Measurements from ENCODE around the gene TNFSF15. TPM values are rescaled to one million over a fixed set of nuclear protein-coding genes. Genes with fewer than 3 reads are reported as not detected.
A peak's percentile ranks its signal among the peaks of the same experiment; 100 is the strongest.

The TNFSF15 gene
- total RNA-seq = under 1 TPM in 1 of 4 donors, not detected in 3; 0.03 TPM
- 0.02 TPM for polyA plus RNA-seq
- long read RNA-seq, donor 1 = 0 reads
- long read RNA-seq, donor 2 = 0 reads
- long read RNA-seq, donor 3 = 0 reads
- long read RNA-seq, donor 4 = 0 reads

DNA sequence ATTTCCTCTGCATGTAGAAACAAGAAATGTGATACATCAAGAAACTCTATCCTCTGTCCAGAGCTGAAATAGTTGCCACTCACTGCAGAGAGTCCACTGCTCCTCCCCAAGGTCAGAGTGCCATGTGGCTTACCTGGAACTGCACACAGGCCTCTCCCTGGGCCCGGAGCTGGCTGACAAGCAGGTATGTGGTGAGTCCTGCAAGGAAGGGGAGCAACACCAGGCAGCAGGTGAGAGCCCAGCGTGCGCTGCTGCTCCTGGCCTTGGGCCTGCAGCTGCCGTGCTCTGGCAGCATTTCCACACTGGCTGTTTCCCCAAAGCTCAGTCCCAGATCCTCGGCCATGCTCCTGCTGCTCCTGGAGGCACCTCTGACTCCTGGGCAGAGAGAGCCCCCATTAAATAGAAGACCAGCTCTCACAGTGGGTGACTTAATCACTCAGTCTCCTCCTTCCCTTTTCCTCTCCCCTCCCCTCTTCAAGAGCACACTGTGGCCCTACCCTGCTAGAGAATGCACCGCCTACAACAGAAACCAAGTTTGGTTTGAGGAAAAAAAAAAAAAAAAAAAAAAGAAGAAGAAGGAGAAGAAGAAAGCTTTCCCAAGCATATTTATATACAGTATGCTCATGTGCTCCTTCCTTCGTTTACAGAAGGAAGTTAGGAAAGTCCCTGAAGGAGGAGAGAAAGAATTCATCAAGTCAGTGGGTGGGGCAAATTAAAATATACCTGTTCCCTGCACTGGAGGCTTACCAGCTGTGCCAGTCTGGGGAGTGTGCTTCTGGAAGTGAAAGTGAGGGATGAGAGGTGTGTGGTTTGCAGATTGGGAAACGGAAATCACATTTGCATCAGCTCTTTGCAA lies at the start of gene TNFSF15:
TNFSF15 (minus strand) TSS at position 370 of the 856 bp plus-strand sequence; CDS start at position 343, 27 bp downstream.
- Histone ChIP-seq H3K9me3 (ENCODE audit: control insufficient read depth, low read length) (no peaks in the 10 kb centered on the region), H3K27me3 (ENCODE audit: control insufficient read depth, insufficient read depth) (no peaks in the 10 kb centered on the region), H3K4me1 (ENCODE audit: control insufficient read depth, insufficient read depth, low read length) (peaks cover 4% of the 10 kb centered on the region), H3K27ac (ENCODE audit: low read length) (no peak within 1 kb of the TSS), H3K4me3 (ENCODE audit: low read length) (no peak within 1 kb of the TSS)
- peak in 1 of 3 donors; percentile 58 for DNase-seq
- intact Hi-C loops (cut with DNase I) = no loop called here
- 39% methylated on average over 8 of the region's 8 CpGs for WGBS
- ATAC-seq = peak; percentile 67 to 71

- Histone ChIP-seq H3K9me3 (ENCODE audit: control insufficient read depth, low read length) (no peaks in the 10 kb centered on the region), H3K4me1 (ENCODE audit: control insufficient read depth, insufficient read depth, low read length) (peaks cover 3% of the 10 kb centered on the region), H3K27ac (ENCODE audit: low read length) (no peak overlapping the region), H3K4me3 (ENCODE audit: low read length) (no peak overlapping the region), H3K27me3 (ENCODE audit: control insufficient read depth, insufficient read depth) (no peaks in the 10 kb centered on the region)
- ATAC-seq = no peak
- DNase-seq = no peak
- WGBS = 50% methylated on average over 2 of the region's 2 CpGs
- intact Hi-C loops (cut with DNase I) = no loop called here
These were observed 49.6 kb upstream of the TNFSF15 start for GRCh38 chr9:114855488-114855887.

- Histone ChIP-seq H3K27me3 (ENCODE audit: control insufficient read depth, insufficient read depth) (no peaks in the 10 kb centered on the region), H3K9me3 (ENCODE audit: control insufficient read depth, low read length) (no peaks in the 10 kb centered on the region), H3K27ac (ENCODE audit: low read length) (no peak overlapping the region), H3K4me1 (ENCODE audit: control insufficient read depth, insufficient read depth, low read length) (peaks cover 3% of the 10 kb centered on the region), H3K4me3 (ENCODE audit: low read length) (no peak overlapping the region)
- DNase-seq = no peak
- WGBS = 92% methylated on average over 7 of the region's 7 CpGs
- no peak for ATAC-seq
- intact Hi-C loops (cut with DNase I) = no loop called here
These were observed 49.0 kb upstream of the TNFSF15 start for GRCh38 chr9:114854736-114855355.

DNA sequence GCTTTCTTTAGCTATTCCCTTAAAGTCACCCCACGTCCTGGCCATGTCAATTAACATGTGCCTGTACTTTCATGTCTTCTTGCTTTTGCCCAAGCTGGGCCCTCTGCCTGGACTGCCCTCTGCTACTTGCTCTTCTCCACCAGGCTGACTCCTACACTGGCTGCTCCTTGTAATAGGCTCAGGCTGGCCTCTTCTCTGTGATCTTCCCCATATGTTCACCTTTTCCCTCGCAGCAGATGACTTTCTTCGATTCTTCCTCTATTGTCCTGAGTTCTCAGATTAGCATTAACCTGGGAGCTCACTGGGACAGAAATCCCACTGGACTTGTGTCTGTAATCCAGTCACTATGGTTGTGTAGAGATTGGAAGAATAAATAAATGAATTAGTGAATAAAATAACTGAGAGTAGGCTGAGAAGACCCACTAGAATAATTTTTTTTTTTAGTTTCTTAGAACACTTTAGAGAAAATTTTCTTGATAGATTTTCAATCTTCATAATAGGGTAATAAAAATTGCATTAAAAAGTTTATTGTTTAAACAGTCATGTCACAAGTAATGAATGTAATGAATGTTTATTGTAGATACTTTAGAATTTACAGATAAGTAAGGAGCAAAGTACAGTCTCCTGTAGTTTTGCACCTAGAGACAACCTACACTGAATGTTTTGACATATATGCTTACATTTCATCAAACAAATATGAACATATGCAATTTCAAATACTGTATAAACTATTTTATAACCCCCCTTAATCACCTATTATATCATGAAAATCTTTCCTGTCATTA lies 47.4 kb upstream of the TNFSF15 start:
- no peak for ATAC-seq
- no peak for DNase-seq

DNA sequence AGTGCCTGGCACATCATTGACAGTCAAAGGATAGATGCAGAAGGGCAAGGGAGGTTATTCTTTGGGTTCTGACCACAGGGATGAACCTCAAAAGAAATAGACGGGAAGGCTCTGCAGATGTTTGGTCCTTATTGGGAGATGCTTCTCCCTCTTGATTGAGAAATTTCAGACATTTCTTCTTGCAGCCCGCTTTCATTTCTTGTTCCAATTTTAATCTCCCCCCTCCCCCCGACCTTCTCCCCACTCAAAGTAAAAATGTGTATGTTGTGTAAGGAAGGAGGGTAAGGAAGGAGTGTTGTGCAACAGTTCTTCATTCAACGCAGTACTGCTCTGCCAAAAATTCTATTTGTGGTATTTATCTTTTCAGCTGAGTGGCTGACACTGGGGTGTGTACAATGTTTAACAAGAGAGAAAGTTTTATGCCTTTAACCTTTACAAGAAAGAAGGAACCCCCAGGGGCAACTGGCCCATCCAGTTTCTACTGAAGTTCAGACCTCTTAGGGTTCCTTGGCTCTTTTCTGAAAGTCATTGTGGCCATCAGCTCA lies 46.3 kb upstream of the TNFSF15 start:
- intact Hi-C loops (cut with DNase I) = no loop called here
- Histone ChIP-seq H3K4me1 (ENCODE audit: control insufficient read depth, insufficient read depth, low read length) (peaks cover 3% of the 10 kb centered on the region), H3K4me3 (ENCODE audit: low read length) (no peak overlapping the region), H3K27me3 (ENCODE audit: control insufficient read depth, insufficient read depth) (no peaks in the 10 kb centered on the region), H3K9me3 (ENCODE audit: control insufficient read depth, low read length) (no peaks in the 10 kb centered on the region), H3K27ac (ENCODE audit: low read length) (no peak overlapping the region)
- no peak for DNase-seq
- ATAC-seq = peak; percentile 59 to 64
- 53% methylated on average over 4 of the region's 4 CpGs for WGBS

More for the DNA sequence above, 47.4 kb upstream of the TNFSF15 start:
- no peak overlapping the region for H3K27ac ChIP-seq (ENCODE audit: low read length)
- no peaks in the 10 kb centered on the region for H3K9me3 ChIP-seq (ENCODE audit: control insufficient read depth, low read length)
- no peak overlapping the region for H3K4me3 ChIP-seq (ENCODE audit: low read length)
- no peaks in the 10 kb centered on the region for H3K27me3 ChIP-seq (ENCODE audit: control insufficient read depth, insufficient read depth)
- intact Hi-C loops (cut with DNase I) = no loop called here
- WGBS = 84% methylated on average over 3 of the region's 3 CpGs
- peaks cover 3% of the 10 kb centered on the region for H3K4me1 ChIP-seq (ENCODE audit: control insufficient read depth, insufficient read depth, low read length)

DNA sequence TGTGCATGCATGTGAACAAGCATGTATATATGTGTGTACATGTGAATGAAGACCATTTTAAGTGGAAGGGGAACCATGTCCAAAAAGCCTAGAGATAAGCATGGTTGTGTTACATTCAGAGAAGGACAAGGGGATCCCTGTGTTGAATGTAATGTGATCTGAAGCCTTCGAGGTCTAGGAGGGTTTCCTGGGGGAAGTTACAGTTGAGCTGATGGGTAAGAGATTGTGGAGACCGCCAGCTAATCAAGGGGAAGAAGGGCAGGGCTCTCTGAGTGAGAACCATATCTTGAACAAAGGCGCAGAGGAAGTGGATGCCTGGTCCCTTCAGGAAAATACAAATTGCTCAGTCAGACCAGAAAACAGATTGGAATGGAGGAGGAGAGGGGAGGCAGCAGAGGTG lies 45.5 kb upstream of the TNFSF15 start:
- DNase-seq = no peak
- intact Hi-C loops (cut with DNase I) = no loop called here
- Histone ChIP-seq H3K9me3 (ENCODE audit: control insufficient read depth, low read length) (no peaks in the 10 kb centered on the region), H3K4me1 (ENCODE audit: control insufficient read depth, insufficient read depth, low read length) (peaks cover 3% of the 10 kb centered on the region), H3K4me3 (ENCODE audit: low read length) (no peak overlapping the region), H3K27ac (ENCODE audit: low read length) (no peak overlapping the region), H3K27me3 (ENCODE audit: control insufficient read depth, insufficient read depth) (no peaks in the 10 kb centered on the region)
- ATAC-seq = peak in 1 of 2 donors; percentile 53
- WGBS = 44% methylated on average over 3 of the region's 3 CpGs

GRCh38 chr9:114850871-114851270 lies 45.0 kb upstream of the TNFSF15 start:
- H3K4me1 ChIP-seq (ENCODE audit: control insufficient read depth, insufficient read depth, low read length) = peaks cover 3% of the 10 kb centered on the region
- 72% methylated on average over 2 of the region's 2 CpGs for WGBS
- H3K9me3 ChIP-seq (ENCODE audit: control insufficient read depth, low read length) = no peaks in the 10 kb centered on the region
- ATAC-seq (no peak), DNase-seq (no peak)
- intact Hi-C loops (cut with DNase I) = no loop called here
- H3K27ac ChIP-seq (ENCODE audit: low read length) = no peak overlapping the region
- no peak overlapping the region for H3K4me3 ChIP-seq (ENCODE audit: low read length)
- H3K27me3 ChIP-seq (ENCODE audit: control insufficient read depth, insufficient read depth) = no peaks in the 10 kb centered on the region

- no peak for DNase-seq
- intact Hi-C loops (cut with DNase I) = no loop called here
- H3K4me3 ChIP-seq (ENCODE audit: low read length) = no peak overlapping the region
These were observed 43.6 kb upstream of the TNFSF15 start for GRCh38 chr9:114849450-114849849.

DNA sequence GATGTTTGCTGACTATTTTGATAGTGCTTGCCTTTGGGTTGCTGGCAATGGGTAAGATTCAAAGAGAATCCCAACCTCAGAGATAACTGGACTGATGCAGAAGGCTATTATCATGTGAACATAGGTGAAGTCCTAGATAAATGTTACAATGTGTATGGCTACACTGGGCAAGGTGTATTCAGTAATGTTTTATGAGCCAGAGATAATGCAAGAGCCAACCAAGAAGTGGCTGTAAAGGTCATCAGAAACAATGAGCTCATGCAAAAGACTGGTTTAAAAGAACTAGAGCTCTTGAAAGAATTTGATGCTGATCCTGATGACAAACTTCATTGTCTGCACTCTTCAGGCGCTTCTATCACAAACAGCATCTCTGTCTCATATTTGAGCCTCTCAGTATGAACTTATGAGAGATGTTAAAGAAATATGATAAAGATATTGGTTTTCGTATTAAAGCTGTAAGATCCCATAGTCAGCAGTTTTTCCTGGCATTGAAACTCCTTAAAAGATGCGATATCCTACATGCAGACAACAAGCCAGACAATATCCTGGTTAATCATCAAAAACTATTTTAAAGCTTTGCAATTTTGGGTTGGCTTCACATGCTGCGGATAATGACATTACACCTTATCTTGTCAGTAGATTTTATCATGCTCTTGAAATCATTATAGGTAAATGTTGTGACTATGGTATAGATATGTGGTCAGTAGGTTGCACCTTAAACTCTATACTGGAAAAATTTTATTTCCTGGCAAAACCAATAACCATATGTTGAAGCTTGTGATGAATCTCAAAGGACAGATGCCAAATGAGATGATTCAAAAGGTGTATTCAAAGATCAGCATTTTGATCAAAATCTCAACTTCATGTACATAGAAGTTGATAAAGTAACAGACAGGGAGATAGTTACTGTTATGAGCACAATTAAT lies 41.9 kb upstream of the TNFSF15 start:
- Histone ChIP-seq H3K27me3 (ENCODE audit: control insufficient read depth, insufficient read depth) (no peaks in the 10 kb centered on the region), H3K9me3 (ENCODE audit: control insufficient read depth, low read length) (no peaks in the 10 kb centered on the region), H3K4me3 (ENCODE audit: low read length) (no peak overlapping the region), H3K27ac (ENCODE audit: low read length) (no peak overlapping the region), H3K4me1 (ENCODE audit: control insufficient read depth, insufficient read depth, low read length) (no peaks in the 10 kb centered on the region)
- WGBS = 88% methylated on average over 4 of the region's 4 CpGs
- DNase-seq (no peak), ATAC-seq (no peak)
- intact Hi-C loops (cut with DNase I) = no loop called here

More at GRCh38 chr9:114849450-114849849, 43.6 kb upstream of the TNFSF15 start:
- no peaks in the 10 kb centered on the region for H3K27me3 ChIP-seq (ENCODE audit: control insufficient read depth, insufficient read depth)
- no peaks in the 10 kb centered on the region for H3K9me3 ChIP-seq (ENCODE audit: control insufficient read depth, low read length)
- no peak overlapping the region for H3K27ac ChIP-seq (ENCODE audit: low read length)
- WGBS = 57% methylated on average over 2 of the region's 2 CpGs
- no peaks in the 10 kb centered on the region for H3K4me1 ChIP-seq (ENCODE audit: control insufficient read depth, insufficient read depth, low read length)
- ATAC-seq = no peak

GRCh38 chr9:114845373-114845772 lies 39.5 kb upstream of the TNFSF15 start:
- Histone ChIP-seq H3K4me3 (ENCODE audit: low read length) (no peak overlapping the region), H3K27me3 (ENCODE audit: control insufficient read depth, insufficient read depth) (no peaks in the 10 kb centered on the region), H3K9me3 (ENCODE audit: control insufficient read depth, low read length) (no peaks in the 10 kb centered on the region), H3K27ac (ENCODE audit: low read length) (no peak overlapping the region), H3K4me1 (ENCODE audit: control insufficient read depth, insufficient read depth, low read length) (no peaks in the 10 kb centered on the region)
- WGBS = 92% methylated on average over 5 of the region's 5 CpGs
- ATAC-seq (no peak), DNase-seq (no peak)
- intact Hi-C loops (cut with DNase I) = no loop called here
